Fibroblast of skin of back (primary cell): Measurements from ENCODE around the gene HSPA1A.

Source experiments
- DNase-seq: peaks from one replicate; pipeline ENCODE4 v3.0.0-alpha.2; 2013

HSPA1A gene

DNA sequence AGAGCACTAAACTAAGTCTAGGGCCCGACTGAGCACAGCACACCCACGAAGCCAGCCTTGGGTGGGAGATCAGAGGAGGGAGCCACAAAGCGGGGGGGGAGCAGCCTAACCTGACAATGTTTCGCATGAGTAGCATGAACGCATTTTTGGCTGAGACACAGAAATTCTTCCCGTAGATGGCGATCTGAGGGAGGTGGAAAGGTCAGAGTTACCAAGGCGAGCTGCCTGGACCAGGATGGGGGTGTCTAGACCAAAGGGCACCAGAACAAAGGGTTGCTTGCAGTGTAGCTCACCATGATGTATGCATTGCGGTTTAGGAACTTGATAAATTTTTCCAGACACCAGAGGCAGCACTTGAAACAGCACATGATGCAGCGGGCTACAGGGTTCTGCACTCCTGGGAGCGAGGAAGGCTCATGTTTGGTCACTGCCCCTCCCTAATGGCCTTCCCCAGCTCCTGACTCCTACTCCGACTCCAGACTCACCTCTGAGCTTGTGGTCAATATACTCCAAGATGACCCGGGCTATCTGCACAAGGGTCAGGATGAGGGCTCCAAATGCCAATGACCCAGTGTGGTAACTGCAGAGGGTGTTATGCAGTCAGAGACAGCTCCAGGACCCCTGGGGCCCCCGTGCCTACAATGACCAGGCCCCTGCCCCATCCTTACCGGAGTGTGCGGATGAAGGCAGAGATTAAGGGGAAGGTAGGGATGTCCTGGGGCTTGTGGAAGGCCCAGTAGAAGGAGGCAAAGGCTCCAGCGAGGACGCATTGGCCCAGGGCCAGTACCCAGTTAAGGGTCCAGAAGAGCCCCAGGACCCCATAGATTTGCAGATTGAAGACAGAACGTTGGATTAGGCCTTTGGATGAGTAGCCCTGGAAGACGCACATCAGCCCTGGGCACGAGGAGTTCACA is 50.1 kb downstream of the HSPA1A start:
- no peak for DNase-seq
